ENCODE results near the gene MAGED1. TPM values are rescaled to one million over a fixed set of nuclear protein-coding genes. Genes with fewer than 3 reads are reported as not detected.

The MAGED1 gene
- total RNA-seq, 1 donor from 2014 or later, result 66.3 TPM

GRCh38 chrX:51853251-51853650 lies 40.2 kb upstream of the MAGED1 start:
- no peaks in the 10 kb centered on the region for H3K9me3 ChIP-seq
- no peaks in the 10 kb centered on the region for H3K4me1 ChIP-seq
- H3K36me3 ChIP-seq, result no peaks in the 10 kb centered on the region
- no peaks in the 10 kb centered on the region for H3K27me3 ChIP-seq
- no peak for TF ChIP-seq CTCF (IDR thresholded peaks at IDR 0.05)
- DNase-seq (no peak), ATAC-seq (no peak)
- no peak overlapping the region for H3K27ac ChIP-seq
- no peak overlapping the region for H3K4me3 ChIP-seq
- intact Hi-C loops (cut with DNase I), result no loop called here

GRCh38 chrX:51855698-51856097 lies 37.7 kb upstream of the MAGED1 start:
- Histone ChIP-seq H3K4me1 (no peaks in the 10 kb centered on the region), H3K9me3 (no peaks in the 10 kb centered on the region), H3K27me3 (no peaks in the 10 kb centered on the region), H3K36me3 (no peaks in the 10 kb centered on the region), H3K27ac (no peak overlapping the region), H3K4me3 (no peak overlapping the region)
- ATAC-seq, result no peak
- intact Hi-C loops (cut with DNase I), result no loop called here
- DNase-seq, result no peak
- TF ChIP-seq CTCF (IDR thresholded peaks at IDR 0.05), result no peak

- H3K4me1 ChIP-seq, result no peaks in the 10 kb centered on the region
- ATAC-seq (no peak), DNase-seq (no peak)
- no peaks in the 10 kb centered on the region for H3K9me3 ChIP-seq
- H3K27ac ChIP-seq, result no peak overlapping the region
- H3K27me3 ChIP-seq, result no peaks in the 10 kb centered on the region
- no peak for TF ChIP-seq CTCF (IDR thresholded peaks at IDR 0.05)
- intact Hi-C loops (cut with DNase I), result no loop called here
- H3K4me3 ChIP-seq, result no peak overlapping the region
- no peaks in the 10 kb centered on the region for H3K36me3 ChIP-seq
Measured at GRCh38 chrX:51857159-51857733, 36.2 kb upstream of the MAGED1 start.

GRCh38 chrX:51860679-51861078 lies 32.7 kb upstream of the MAGED1 start:
- ATAC-seq, result peak; percentile 46

GRCh38 chrX:51862920-51863319 lies 30.5 kb upstream of the MAGED1 start:
- intact Hi-C loops (cut with DNase I), result no loop called here
- Histone ChIP-seq H3K27ac (no peak overlapping the region), H3K4me3 (no peak overlapping the region), H3K36me3 (no peaks in the 10 kb centered on the region), H3K9me3 (no peaks in the 10 kb centered on the region), H3K27me3 (no peaks in the 10 kb centered on the region), H3K4me1 (no peaks in the 10 kb centered on the region)
- DNase-seq, result no peak
- ATAC-seq, result no peak
- TF ChIP-seq CTCF (IDR thresholded peaks at IDR 0.05), result no peak

More at GRCh38 chrX:51860679-51861078, 32.7 kb upstream of the MAGED1 start:
- no peak overlapping the region for H3K4me3 ChIP-seq
- H3K9me3 ChIP-seq, result no peaks in the 10 kb centered on the region
- intact Hi-C loops (cut with DNase I), result no loop called here
- DNase-seq, result no peak
- no peaks in the 10 kb centered on the region for H3K4me1 ChIP-seq
- H3K36me3 ChIP-seq, result no peaks in the 10 kb centered on the region
- TF ChIP-seq CTCF (IDR thresholded peaks at IDR 0.05), result peak; percentile 44
- H3K27me3 ChIP-seq, result no peaks in the 10 kb centered on the region
- no peak overlapping the region for H3K27ac ChIP-seq

- TF ChIP-seq CTCF (IDR thresholded peaks at IDR 0.05), result no peak
- ATAC-seq, result no peak
- H3K9me3 ChIP-seq, result no peaks in the 10 kb centered on the region
Measured at GRCh38 chrX:51866210-51866609, 27.2 kb upstream of the MAGED1 start.

More at GRCh38 chrX:51866210-51866609, 27.2 kb upstream of the MAGED1 start:
- Histone ChIP-seq H3K27me3 (no peaks in the 10 kb centered on the region), H3K4me1 (no peaks in the 10 kb centered on the region), H3K27ac (no peak overlapping the region), H3K4me3 (no peak overlapping the region), H3K36me3 (no peaks in the 10 kb centered on the region)
- DNase-seq, result no peak
- intact Hi-C loops (cut with DNase I), result no loop called here

Measured in upper lobe of right lung (tissue), 1 donor.